CD14-positive monocyte (primary cell): ENCODE results near the gene PPP3R1. TPM values are rescaled to one million over a fixed set of nuclear protein-coding genes. Genes with fewer than 3 reads are reported as not detected.

ENCODE experiments used
- DNase-seq, 3 donors: peaks; one replicate each; pipeline ENCODE4 v3.0.0-alpha.2; 2011 to 2022
- H2AFZ ChIP-seq: 2 replicates; pipeline ENCODE4 v1.6.0; 2012; ENCODE audit warnings: mild to moderate bottlenecking, low read depth, low read length, inconsistent platforms; ENCODE audit not compliant: insufficient read depth, poor library complexity, severe bottlenecking
- H3K27ac ChIP-seq, 2 donors: 1 replicate in 1 of 2; 2 replicates in 1 of 2; pipeline ENCODE4 v1.5.1; 2012 to 2013; ENCODE audit warnings: low read length in 2 of 2, control low read depth in 1 of 2, inconsistent platforms in 1 of 2, low read depth in 1 of 2, mild to moderate bottlenecking in 1 of 2
- H3K27me3 ChIP-seq, 2 donors: one replicate each; pipeline versions ENCODE4 v1.6.0 to v1.6.1; 2011 to 2013; ENCODE audit warnings: low read length in 2 of 2; ENCODE audit not compliant: control insufficient read depth in 2 of 2, insufficient read depth in 2 of 2
- H3K36me3 ChIP-seq, 2 donors: replicated peaks in 1 of 2; 1 replicate in 1 of 2; 2 replicates in 1 of 2; pipeline versions ENCODE4 v1.5.1 to v1.6.1; 2012 to 2013; ENCODE audit warnings: low read length in 2 of 2, control low read depth in 1 of 2, inconsistent platforms in 1 of 2, mild to moderate bottlenecking in 1 of 2; ENCODE audit not compliant: insufficient read depth in 2 of 2, control insufficient read depth in 1 of 2
- H3K4me1 ChIP-seq, 2 donors: 1 replicate in 1 of 2; 2 replicates in 1 of 2; pipeline versions ENCODE4 v1.5.1 to v1.6.1; 2012 to 2013; ENCODE audit warnings: low read length in 2 of 2, control low read depth in 1 of 2, inconsistent platforms in 1 of 2, mild to moderate bottlenecking in 1 of 2, moderate library complexity in 1 of 2; ENCODE audit not compliant: insufficient read depth in 2 of 2, control insufficient read depth in 1 of 2
- H3K4me2 ChIP-seq: replicated peaks from 2 replicates; pipeline ENCODE3; 2012; ENCODE audit warnings: low read length, moderate library complexity, mild to moderate bottlenecking; ENCODE audit not compliant: poor library complexity, severe bottlenecking; ENCODE audit errors: extremely low read depth
- H3K4me3 ChIP-seq, 3 experiments: fragments of 200-600 bp in 1 of 3; sonication (generic) in 1 of 3; replicated peaks in 1 of 3; 1 replicate in 2 of 3; 2 replicates in 1 of 3; pipeline ENCODE4 v1.5.1; 2011 to 2013; ENCODE audit warnings: low read length in 3 of 3, mild to moderate bottlenecking in 3 of 3, control low read depth in 2 of 3, low read depth in 2 of 3, inconsistent platforms in 1 of 3, moderate library complexity in 1 of 3
- H3K79me2 ChIP-seq: 2 replicates; pipeline ENCODE4 v1.6.0; 2012; ENCODE audit warnings: mild to moderate bottlenecking, control low read depth, inconsistent platforms, low read length, moderate library complexity; ENCODE audit not compliant: insufficient read depth
- H3K9ac ChIP-seq: 2 replicates; pipeline ENCODE4 v1.6.0; 2017; ENCODE audit warnings: low read length, mild to moderate bottlenecking; ENCODE audit not compliant: insufficient read depth, poor library complexity, severe bottlenecking
- H3K9me3 ChIP-seq, 2 donors: replicated peaks in 1 of 2; 1 replicate in 1 of 2; 2 replicates in 1 of 2; pipeline versions ENCODE4 v1.5.1 to v1.6.1; 2012 to 2013; ENCODE audit warnings: low read length in 2 of 2, control low read depth in 1 of 2; ENCODE audit not compliant: control insufficient read depth in 1 of 2, insufficient read depth in 1 of 2
- H4K20me1 ChIP-seq: 2 replicates; pipeline ENCODE4 v1.6.0; 2012; ENCODE audit warnings: mild to moderate bottlenecking, low read length, control low read depth, moderate library complexity; ENCODE audit not compliant: insufficient read depth
- H3K27ac Mint-ChIP-seq, 7 donors: one replicate each; pipeline ENCODE4 v1.8.0; 2020; ENCODE audit warnings: mild to moderate bottlenecking in 7 of 7, mixed read lengths in 7 of 7, moderate library complexity in 6 of 7, inconsistent platforms in 2 of 7
- H3K27me3 Mint-ChIP-seq, 3 donors: one replicate each; pipeline ENCODE4 v1.8.0; 2021 to 2022; ENCODE audit warnings: low read depth in 3 of 3, mild to moderate bottlenecking in 3 of 3, mixed read lengths in 3 of 3, moderate library complexity in 3 of 3, inconsistent platforms in 1 of 3
- H3K36me3 Mint-ChIP-seq, 2 donors: one replicate each; pipeline ENCODE4 v1.8.0; 2020; ENCODE audit warnings: mixed read lengths in 2 of 2, inconsistent platforms in 1 of 2, mild to moderate bottlenecking in 1 of 2
- H3K4me1 Mint-ChIP-seq: one replicate; pipeline ENCODE4 v1.8.0; 2020; ENCODE audit warnings: mild to moderate bottlenecking, mixed read lengths
- H3K4me3 Mint-ChIP-seq, 2 donors: one replicate each; pipeline ENCODE4 v1.8.0; 2020; ENCODE audit warnings: mild to moderate bottlenecking in 2 of 2, mixed read lengths in 2 of 2, moderate library complexity in 1 of 2
- H3K9me3 Mint-ChIP-seq, 7 donors: one replicate each; pipeline ENCODE4 v1.8.0; 2020 to 2022; ENCODE audit warnings: mixed read lengths in 7 of 7, mild to moderate bottlenecking in 6 of 7, moderate library complexity in 6 of 7, inconsistent platforms in 2 of 7
- CTCF ChIP-seq: fragments of 200-600 bp; IDR thresholded peaks from one replicate; pipeline ENCODE4 v1.8.0; 2022; ENCODE audit warnings: antibody characterized with exemption, mild to moderate bottlenecking
- WGBS: methylation state at CpG from one replicate; pipeline ENCODE4 v1.1.5; 2013; ENCODE audit warnings: missing lambda C conversion rate; ENCODE audit not compliant: insufficient coverage; 5-methylcytosine and 5-hydroxymethylcytosine counted together
- intact Hi-C, 2 donors: fragments of 100-400 bp; cut with micrococcal nuclease; formaldehyde crosslinking; loops; one replicate each; pipeline versions ENCODE4 v1.15.0 to v1.15.1; 2023
- polyA plus RNA-seq, 3 donors: library from polyadenylated mRNA; depleted of rRNA in 1 of 3; unstranded in 2 of 3; stranded (reverse) in 1 of 3; fragments of 300-500 nt in 2 of 3; fragments of >200 nt in 1 of 3; fragmentation: Illumina TruSeq in 2 of 3; gene quantifications; 1 replicate in 2 of 3; 2 replicates in 1 of 3; pipeline ENCODE4 v1.2.3, GENCODE V29; 2012 to 2021

The PPP3R1 gene
- polyA plus RNA-seq, 3 donors, result 8.7 to 32.6 (median 10.7) TPM

- H3K27ac Mint-ChIP-seq, result no peak overlapping the region
- peaks cover 24% of the 10 kb centered on the region for H3K79me2 ChIP-seq
- no peaks in the 10 kb centered on the region for H3K9me3 ChIP-seq
- H3K27me3 Mint-ChIP-seq, result no peaks in the 10 kb centered on the region
- H3K4me1 Mint-ChIP-seq, result peaks cover 14% of the 10 kb centered on the region
- H3K4me1 ChIP-seq, result peaks cover 16 to 18% of the 10 kb centered on the region in 2 donors
- no peak for DNase-seq
- H3K9ac ChIP-seq, result no peak overlapping the region
- H3K27ac ChIP-seq, result no peak overlapping the region
- H3K36me3 ChIP-seq, result peaks cover 32 to 77% of the 10 kb centered on the region in 2 donors
- H4K20me1 ChIP-seq, result peaks cover 76% of the 10 kb centered on the region
- H3K36me3 Mint-ChIP-seq, result peaks cover 48 to 63% of the 10 kb centered on the region in 2 donors
- no peak for TF ChIP-seq CTCF
- H3K9me3 Mint-ChIP-seq, result no peaks in the 10 kb centered on the region
- intact Hi-C loops, result no loop called here
- no peak overlapping the region for H2AFZ ChIP-seq
- H3K4me3 ChIP-seq, result no peak overlapping the region
- no peak overlapping the region for H3K4me2 ChIP-seq
- no peak overlapping the region for H3K4me3 Mint-ChIP-seq
- 100% methylated on average over 1 of the region's 4 CpGs for WGBS
- H3K27me3 ChIP-seq, result no peaks in the 10 kb centered on the region
Measured at GRCh38 chr2:68178954-68179627, 73.2 kb downstream of the PPP3R1 start.

GRCh38 chr2:68178432-68178831 is 73.9 kb downstream of the PPP3R1 start:
- H3K27me3 Mint-ChIP-seq, result no peaks in the 10 kb centered on the region

More at GRCh38 chr2:68178432-68178831, 73.9 kb downstream of the PPP3R1 start:
- Histone ChIP-seq H3K9ac (no peak overlapping the region), H3K27me3 (no peaks in the 10 kb centered on the region), H3K4me2 (no peak overlapping the region), H2AFZ (no peak overlapping the region), H3K79me2 (peaks cover 18% of the 10 kb centered on the region), H3K9me3 (no peaks in the 10 kb centered on the region), H3K27ac (peak overlapping the region in 1 of 2 donors; percentile 45), H4K20me1 (peaks cover 70% of the 10 kb centered on the region), H3K4me3 (no peak overlapping the region), H3K36me3 (peaks cover 27 to 70% of the 10 kb centered on the region in 2 donors), H3K4me1 (peaks cover 23 to 25% of the 10 kb centered on the region in 2 donors)
- DNase-seq, result no peak
- Mint-ChIP-seq H3K27ac (peak overlapping the region in 3 of 7 donors; percentile 8 to 63 (median 53)), H3K4me3 (no peak overlapping the region), H3K4me1 (peaks cover 18% of the 10 kb centered on the region), H3K9me3 (no peaks in the 10 kb centered on the region), H3K36me3 (peaks cover 42 to 57% of the 10 kb centered on the region in 2 donors)
- TF ChIP-seq CTCF, result no peak
- WGBS, result 100% methylated on average over 3 of the region's 3 CpGs
- intact Hi-C loops, result no loop called here
